MM.1S (cell line): ENCODE measurements around the gene MICALL2.
"Not testable (repeated sequence)": the region's sequence is repeated elsewhere in the genome, so short reads cannot be mapped to it uniquely, and the experiment has no call there.

Experiments used
- DNase-seq: peaks from one replicate; pipeline ENCODE4 v3.0.0-alpha.2; 2015
- H2AFZ ChIP-seq: fragments of 300-600 bp; sonication (generic); 2 replicates; pipeline ENCODE4 v1.6.0; 2016; ENCODE audit warnings: antibody characterized with exemption, low read length
- H3F3A ChIP-seq: fragments of 300-600 bp; sonication (generic); 2 replicates; pipeline ENCODE4 v1.6.1; 2016; ENCODE audit warnings: mild to moderate bottlenecking, antibody characterized with exemption, low read length, moderate library complexity, mixed read lengths; ENCODE audit not compliant: insufficient read depth
- H3K27ac ChIP-seq: fragments of 300-600 bp; sonication (generic); 2 replicates; pipeline ENCODE4 v1.5.1; 2016; ENCODE audit warnings: mild to moderate bottlenecking, low read length
- H3K27me3 ChIP-seq: fragments of 300-600 bp; sonication (generic); replicated peaks from 2 replicates; pipeline ENCODE4 v1.6.0; 2016; ENCODE audit warnings: low read length; ENCODE audit not compliant: insufficient read depth
- H3K36me3 ChIP-seq: fragments of 300-600 bp; sonication (generic); replicated peaks from 2 replicates; pipeline ENCODE4 v1.6.1; 2016; ENCODE audit warnings: mild to moderate bottlenecking, low read length, mixed read lengths; ENCODE audit not compliant: insufficient read depth
- H3K4me1 ChIP-seq: fragments of 300-600 bp; sonication (generic); 2 replicates; pipeline ENCODE4 v1.6.1; 2016; ENCODE audit warnings: low read length, mixed read lengths
- H3K4me2 ChIP-seq: fragments of 300-600 bp; sonication (generic); 2 replicates; pipeline ENCODE4 v1.6.0; 2016; ENCODE audit warnings: low read depth, low read length
- H3K4me3 ChIP-seq: fragments of 300-600 bp; sonication (generic); 2 replicates; pipeline ENCODE4 v1.5.1; 2016; ENCODE audit warnings: low read length, mixed read lengths
- H3K79me2 ChIP-seq: fragments of 300-600 bp; sonication (generic); 2 replicates; pipeline ENCODE4 v1.6.1; 2016; ENCODE audit warnings: mixed run types, low read length, mixed read lengths
- H3K9ac ChIP-seq: fragments of 300-600 bp; sonication (generic); 2 replicates; pipeline ENCODE4 v1.6.1; 2016; ENCODE audit warnings: low read length, mixed read lengths
- H3K9me2 ChIP-seq: fragments of 300-600 bp; sonication (generic); replicated peaks from 2 replicates; pipeline ENCODE4 v1.6.1; 2016; ENCODE audit warnings: mild to moderate bottlenecking, low read length, mixed read lengths; ENCODE audit not compliant: insufficient read depth
- H3K9me3 ChIP-seq: fragments of 300-600 bp; sonication (generic); replicated peaks from 2 replicates; pipeline ENCODE4 v1.6.1; 2016; ENCODE audit warnings: mild to moderate bottlenecking, low read length, mixed read lengths; ENCODE audit not compliant: insufficient read depth
- H4K20me1 ChIP-seq: fragments of 300-600 bp; sonication (generic); 2 replicates; pipeline ENCODE4 v1.6.1; 2016; ENCODE audit warnings: mild to moderate bottlenecking, low read length, moderate library complexity, mixed read lengths; ENCODE audit not compliant: insufficient read depth
- CTCF ChIP-seq: fragments of 300-600 bp; sonication (generic); IDR thresholded peaks from 2 replicates; pipeline ENCODE4 v1.5.1; 2016; ENCODE audit warnings: antibody characterized with exemption, low read length, mixed read lengths
- EZH2 ChIP-seq: fragments of 300-600 bp; sonication (generic); optimal IDR thresholded peaks from 2 replicates; pipeline ENCODE3; 2017; ENCODE audit warnings: low read depth, mild to moderate bottlenecking, antibody characterized with exemption, low read length, mixed read lengths
- EZH2phosphoT487 ChIP-seq: fragments of 300-600 bp; sonication (generic); IDR thresholded peaks from 2 replicates; pipeline ENCODE4 v1.6.1; 2018; ENCODE audit warnings: antibody characterized with exemption, low read length

The MICALL2 gene

GRCh38 chr7:1444214-1444924 lies 14.9 kb downstream of the MICALL2 start:
- Histone ChIP-seq H3K9me3 (no peaks in the 10 kb centered on the region), H2AFZ (no peak overlapping the region), H3K4me3 (no peak overlapping the region), H3K9me2 (no peaks in the 10 kb centered on the region), H3K27ac (no peak overlapping the region), H3K36me3 (no peaks in the 10 kb centered on the region), H3K4me1 (no peaks in the 10 kb centered on the region), H3K4me2 (no peak overlapping the region), H4K20me1 (no peaks in the 10 kb centered on the region), H3K79me2 (no peaks in the 10 kb centered on the region), H3F3A (no peaks in the 10 kb centered on the region), H3K9ac (no peak overlapping the region), H3K27me3 (no peaks in the 10 kb centered on the region)
- no peak for DNase-seq
- TF ChIP-seq CTCF = no peak
- TF ChIP-seq EZH2 = no peak
- no peak for TF ChIP-seq EZH2phosphoT487

- not testable (repeated sequence) for H3K4me3 ChIP-seq, H2AFZ ChIP-seq, H3K36me3 ChIP-seq
These were observed 15.6 kb downstream of the MICALL2 start for GRCh38 chr7:1443587-1444200.

GRCh38 chr7:1442355-1443124 lies 16.7 kb downstream of the MICALL2 start:
- H3K4me2 ChIP-seq = no peak overlapping the region

More at GRCh38 chr7:1443587-1444200, 15.6 kb downstream of the MICALL2 start:
- H3K4me1 ChIP-seq, H3K9me2 ChIP-seq, H3K27ac ChIP-seq, H3K9ac ChIP-seq, H3K4me2 ChIP-seq, H4K20me1 ChIP-seq, H3K27me3 ChIP-seq, DNase-seq, H3F3A ChIP-seq, H3K79me2 ChIP-seq, H3K9me3 ChIP-seq: not testable (repeated sequence)

More at GRCh38 chr7:1442355-1443124, 16.7 kb downstream of the MICALL2 start:
- H3K9me2 ChIP-seq = no peaks in the 10 kb centered on the region
- no peaks in the 10 kb centered on the region for H3K36me3 ChIP-seq
- no peak for DNase-seq
- no peak overlapping the region for H3K9ac ChIP-seq
- no peaks in the 10 kb centered on the region for H3F3A ChIP-seq
- no peaks in the 10 kb centered on the region for H3K79me2 ChIP-seq
- H4K20me1 ChIP-seq = no peaks in the 10 kb centered on the region
- no peak overlapping the region for H3K4me3 ChIP-seq
- no peak for TF ChIP-seq CTCF
- no peak for TF ChIP-seq EZH2
- TF ChIP-seq EZH2phosphoT487 = no peak
- no peaks in the 10 kb centered on the region for H3K9me3 ChIP-seq
- H3K4me1 ChIP-seq = no peaks in the 10 kb centered on the region
- no peak overlapping the region for H3K27ac ChIP-seq
- no peak overlapping the region for H2AFZ ChIP-seq
- H3K27me3 ChIP-seq = 0 out of 2 replicates have a peak, but pooled peaks cover 4% of the 10 kb centered on the region
